ENCODE results near the gene RGS14.

RGS14 gene

DNA sequence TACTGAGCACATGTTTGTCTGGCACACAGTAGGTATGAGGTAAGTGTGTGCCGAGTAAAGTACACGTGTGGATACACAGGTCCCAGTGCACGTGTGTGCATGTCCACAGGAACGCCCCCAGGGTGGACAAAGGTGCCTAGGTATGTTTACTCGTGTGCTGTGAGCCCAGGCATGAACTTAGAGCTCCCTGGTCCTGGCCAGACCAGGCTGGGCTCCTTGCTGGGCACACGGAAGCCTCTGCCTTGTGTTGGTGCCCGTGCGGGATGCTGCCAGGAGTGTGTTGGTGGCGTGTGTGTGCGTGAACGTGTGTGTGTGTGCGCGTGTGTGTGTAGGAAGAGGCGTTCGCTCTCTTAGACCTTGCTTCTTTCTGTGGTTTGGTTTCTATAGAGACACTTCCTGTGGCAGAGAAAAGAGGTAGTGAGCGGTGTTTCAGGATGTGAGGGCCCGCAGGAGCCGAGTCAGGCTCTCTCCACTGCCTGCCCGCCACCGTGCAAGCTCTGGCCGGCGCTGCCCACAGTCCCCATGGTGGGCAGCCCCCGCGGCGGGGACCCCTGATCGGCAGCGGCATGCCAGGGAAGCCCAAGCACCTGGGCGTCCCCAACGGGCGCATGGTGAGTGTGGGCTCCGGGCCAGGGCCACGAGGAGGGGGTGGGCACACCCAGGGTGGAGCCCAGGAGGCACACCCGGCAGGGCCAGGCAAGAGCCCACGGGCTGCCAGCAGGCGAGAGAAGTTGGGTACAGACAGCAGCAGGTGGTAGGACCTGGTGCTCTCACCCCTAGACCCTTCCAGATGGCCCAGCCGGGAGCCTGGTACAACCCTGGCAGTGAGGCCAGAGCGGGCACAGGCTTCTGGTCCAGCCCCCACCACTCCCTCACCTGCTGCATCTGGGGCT, at the start of gene RGS14:
Gene RGS14 (plus strand): TSS at position 466 of the 893 bp plus-strand sequence. CDS start 101 bp downstream, at position 567.
- DNase-seq (ENCODE audit: low spot score): peak; percentile 94

DNA sequence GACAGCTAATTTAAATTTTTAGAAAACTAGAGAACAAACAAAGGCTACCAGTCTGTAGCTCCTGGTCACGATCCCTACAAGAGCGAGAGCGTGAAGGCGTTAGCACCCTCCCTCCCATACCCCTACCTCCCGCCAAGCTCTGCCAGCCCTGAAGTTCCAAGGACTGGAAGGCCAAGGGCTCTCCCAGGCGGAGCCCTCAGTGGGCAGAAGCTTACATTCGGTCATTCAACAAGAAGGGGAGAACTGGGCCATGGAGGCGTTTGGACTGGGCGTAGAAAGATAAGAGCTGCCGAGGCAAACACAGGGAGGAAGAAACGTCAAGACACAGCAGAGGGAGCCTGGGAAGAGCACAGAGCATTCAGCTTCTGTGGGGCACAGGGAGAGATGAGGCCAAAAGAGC, 49.0 kb upstream of the RGS14 start:
- DNase-seq (ENCODE audit: low spot score): peak; percentile 31

GRCh38 chr5:177309351-177310191, 48.2 kb upstream of the RGS14 start:
- DNase-seq (ENCODE audit: low spot score): peak; percentile 88

DNA sequence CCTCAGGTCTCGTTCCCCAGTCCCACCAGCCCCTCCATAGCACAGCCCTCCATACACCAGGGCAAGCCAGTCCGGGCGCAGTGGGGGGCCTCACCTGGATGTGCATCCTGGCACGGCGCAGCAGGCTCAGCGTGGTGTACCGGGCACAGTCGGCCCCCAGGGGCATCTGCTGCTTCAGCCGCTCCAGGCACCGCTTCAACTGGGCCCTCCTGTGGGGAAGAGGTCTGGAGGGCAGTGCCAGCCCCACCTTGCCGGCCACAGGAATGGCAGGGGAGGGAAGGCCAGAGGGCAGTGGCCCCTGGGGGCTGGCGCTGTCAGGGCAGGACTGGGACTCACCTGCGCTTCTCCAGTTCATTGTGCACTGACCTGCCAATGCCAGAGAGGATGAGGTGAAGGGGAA, 47.4 kb upstream of the RGS14 start:
- no peak for DNase-seq (ENCODE audit: low spot score)

DNA sequence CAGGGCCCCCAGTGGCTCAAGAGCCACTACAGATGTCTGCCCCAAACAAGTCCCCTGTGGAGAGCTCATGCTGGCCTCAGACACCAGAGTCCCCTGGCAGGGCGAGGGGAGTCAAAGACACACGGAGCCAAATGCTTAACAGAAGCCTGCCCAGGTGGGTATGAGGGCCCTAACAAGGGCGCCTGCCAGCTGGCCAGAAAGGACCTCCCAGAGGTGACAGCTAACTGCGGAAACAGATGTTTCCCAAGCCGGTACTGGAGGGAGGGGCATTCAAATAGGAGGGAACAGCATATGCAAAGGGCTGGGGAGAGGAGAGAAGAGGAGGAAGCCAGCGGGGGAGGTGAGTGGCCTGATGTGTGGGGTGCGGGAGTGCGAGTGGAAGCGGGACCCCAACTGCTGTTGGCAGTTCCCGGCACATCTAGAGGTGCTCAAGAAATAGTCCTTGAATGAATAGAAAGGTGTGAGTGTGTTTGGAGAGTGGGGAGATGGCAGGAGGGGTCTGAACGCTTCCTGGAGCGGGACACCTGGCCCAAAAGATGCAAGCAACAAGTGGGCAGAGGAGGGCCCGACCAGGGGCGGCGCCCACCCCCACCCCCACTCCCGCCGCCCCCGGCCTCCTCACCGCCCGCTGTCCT, 46.9 kb upstream of the RGS14 start:
- peak; percentile 95 for DNase-seq (ENCODE audit: low spot score)

DNA sequence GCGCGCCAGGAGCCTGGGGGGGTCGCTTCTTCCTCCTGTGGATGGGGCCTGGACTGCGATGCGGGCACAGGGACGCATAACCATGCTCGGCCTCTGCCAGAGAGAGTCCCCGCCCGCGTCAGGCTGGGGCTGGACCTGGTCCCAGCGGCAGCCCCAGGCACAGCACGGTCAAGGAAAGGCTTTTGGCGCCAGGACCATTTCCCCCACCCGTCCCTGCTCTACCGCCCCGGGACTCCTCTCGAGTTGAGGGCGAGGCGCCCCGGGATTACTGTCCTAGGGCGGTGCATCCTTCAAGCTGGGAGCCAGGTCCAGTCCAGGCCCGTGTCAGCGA, 46.4 kb upstream of the RGS14 start:
- DNase-seq (ENCODE audit: low spot score): no peak

DNA sequence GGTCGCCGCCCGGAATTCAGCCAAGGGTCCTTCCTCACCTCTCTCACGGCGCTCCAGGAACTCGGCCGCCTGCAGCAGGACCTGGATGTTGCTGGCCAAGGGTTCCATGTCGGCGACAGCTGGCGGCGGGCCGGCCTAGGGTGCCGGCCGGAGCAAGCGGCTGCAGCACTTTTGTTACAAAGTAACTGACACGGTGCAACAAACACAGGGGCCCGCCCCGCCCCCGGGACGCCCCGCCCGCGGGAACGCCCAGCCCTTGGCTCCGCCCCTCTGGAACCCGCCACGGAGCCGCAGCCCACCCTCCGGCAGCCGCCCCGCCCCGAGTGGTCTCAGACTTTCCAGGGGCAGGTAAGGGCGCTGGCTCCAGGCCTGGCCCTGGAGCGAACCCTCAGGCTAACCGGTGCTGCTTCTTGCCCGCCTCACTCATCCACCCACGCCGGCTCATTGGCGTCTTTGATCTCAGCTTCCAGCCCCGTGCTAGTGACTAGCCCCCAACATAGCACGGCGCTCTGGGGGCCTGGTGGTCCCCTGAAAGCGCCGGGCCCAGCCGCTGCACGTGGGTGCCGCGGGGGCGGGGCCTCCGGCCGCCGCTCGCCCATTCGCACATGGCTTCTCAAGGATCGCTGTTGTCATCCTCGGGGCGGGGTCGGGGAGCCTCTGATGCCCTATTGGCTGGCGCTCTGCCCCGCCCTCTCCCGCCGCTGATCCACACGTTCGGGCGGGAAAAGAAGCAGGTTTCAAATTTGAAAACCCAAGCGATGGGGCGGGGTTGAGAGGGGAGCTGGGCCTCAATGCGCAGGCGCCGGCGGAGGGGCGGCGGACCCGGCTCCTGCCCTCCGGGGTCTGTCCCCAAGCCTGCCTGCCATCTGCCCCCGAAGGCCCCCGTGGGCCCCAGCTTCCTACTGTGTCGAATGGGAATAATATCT, 45.7 kb upstream of the RGS14 start, which contains the start of gene MXD3:
Gene MXD3 (minus strand): TSS at position 176 of the 926 bp plus-strand sequence. CDS start 68 bp downstream, at position 108.
- peak; percentile 98 for DNase-seq (ENCODE audit: low spot score)

DNA sequence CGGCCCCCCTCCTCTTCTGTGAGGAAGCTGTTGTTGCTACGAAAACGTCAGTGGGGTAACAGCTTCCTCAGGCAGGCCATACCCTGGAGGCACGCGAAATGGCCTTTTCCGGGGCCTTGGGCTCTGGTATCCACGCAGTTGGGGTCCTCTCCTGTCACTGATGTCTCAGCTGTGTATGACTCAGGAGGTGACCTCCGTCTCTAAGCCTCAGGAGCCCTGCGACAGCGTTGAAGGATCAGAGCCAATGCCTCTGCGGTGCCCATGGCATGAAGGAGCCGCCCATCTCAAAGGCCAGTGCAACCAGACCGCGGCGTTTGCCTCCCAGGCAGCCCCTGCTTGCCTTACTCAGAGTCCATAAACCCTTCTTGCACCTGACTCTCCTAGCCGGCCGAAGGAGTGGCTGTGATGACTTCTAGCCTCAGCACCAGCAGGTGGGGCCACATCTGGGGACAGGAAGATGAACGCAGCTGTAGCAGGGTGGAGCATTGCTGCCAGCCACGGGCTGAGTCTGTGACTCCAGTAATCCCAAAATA, 45.0 kb upstream of the RGS14 start:
- DNase-seq (ENCODE audit: low spot score): peak; percentile 94

DNA sequence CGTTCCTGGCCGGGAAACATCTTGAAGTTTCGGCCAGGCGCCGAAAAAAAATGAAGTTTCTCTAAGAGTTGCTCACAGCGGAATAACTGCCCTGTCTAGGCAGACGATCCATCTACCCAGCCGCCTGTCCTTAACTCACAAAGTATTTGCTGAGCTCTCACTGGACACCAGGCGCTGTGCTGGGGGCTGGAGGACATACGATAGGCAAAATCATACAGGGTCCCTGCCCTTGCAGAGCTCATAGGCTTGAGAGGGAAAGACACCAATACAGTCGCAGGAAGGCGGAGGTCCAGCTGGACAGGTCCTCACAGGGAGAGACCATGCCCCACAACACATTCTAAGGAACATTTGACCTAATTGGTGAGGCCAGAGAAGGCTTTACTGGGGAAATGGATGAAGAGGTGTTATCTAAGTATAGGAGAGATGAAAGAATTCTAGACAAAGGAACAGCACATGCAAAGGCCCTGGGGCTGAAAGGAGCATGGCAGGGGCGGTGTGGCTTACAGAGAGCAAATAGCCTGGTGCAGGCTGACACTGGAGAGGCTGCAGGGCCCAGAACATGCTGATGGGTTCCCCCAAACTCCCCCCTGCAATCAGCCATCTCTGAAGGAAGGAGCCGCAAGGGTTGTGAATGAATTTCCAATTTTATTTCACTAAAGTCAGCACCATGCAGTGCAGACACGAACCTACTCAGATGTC, 44.0 kb upstream of the RGS14 start:
- no peak for DNase-seq (ENCODE audit: low spot score)

DNA sequence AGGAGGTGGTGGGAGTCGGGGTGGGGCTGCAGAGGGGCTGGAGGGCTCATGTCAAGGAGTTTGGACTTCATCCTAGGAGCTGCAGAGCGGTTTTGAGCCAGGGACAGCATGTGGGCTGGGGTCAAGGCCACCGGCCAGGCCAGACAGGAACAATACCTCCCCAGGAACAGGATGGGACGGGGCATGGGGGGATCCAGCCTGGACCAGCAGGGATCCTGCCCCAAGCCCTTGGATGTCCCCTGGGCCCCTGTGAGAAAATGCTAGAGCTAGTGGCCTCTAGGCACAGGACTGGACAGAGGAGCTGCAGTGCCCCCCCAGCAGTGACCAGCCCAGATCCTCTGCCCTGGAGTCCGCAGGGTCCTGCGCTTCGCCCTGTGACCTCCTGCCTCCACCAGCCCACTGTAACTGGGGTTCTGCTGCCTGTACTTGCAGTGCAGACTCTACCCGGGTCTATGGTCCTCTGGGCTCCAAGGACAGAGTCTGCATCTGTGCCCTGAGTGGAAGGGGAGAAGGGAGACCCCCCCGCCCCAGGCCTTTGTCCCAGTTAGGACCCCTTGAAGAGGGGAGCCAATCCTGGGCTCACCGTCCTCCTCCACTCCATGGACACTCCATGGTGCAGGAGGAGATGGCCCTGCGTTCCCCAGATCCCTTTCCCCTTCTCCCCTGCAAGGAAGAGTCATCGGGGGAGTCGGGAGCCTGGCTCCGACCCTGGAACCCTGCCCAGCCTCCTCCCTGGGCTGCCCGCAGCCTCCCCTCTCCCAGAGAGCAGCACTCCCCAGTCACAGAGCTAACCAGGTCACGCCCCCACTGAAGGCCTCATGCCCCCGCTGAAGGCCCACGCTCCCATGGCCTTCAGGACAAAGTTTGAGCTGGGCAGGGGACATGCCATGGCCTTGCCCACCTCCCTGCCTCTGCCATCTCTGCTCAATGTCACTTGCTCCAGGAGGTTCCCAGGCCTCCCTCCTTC, 43.1 kb upstream of the RGS14 start:
- no peak for DNase-seq (ENCODE audit: low spot score)

DNA sequence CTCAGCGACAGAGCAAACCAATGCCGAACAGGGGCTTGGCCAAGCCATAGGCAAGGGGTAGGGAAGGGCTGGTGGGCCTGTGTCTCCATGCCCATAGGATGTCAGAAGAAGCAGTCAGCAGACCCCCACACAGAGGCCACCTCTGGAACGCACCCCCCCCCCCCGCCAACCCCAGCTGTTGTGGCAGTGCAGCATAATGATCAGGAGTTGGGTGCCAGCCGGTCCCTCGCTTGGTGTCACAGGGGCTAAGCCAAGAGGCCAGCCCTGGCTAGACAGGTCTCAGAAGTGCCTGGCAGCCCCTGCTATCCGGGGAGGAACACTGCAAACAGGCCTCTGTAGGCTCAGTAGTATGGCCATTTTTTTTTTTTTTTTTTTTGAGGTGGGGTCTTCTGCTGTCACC, 42.3 kb upstream of the RGS14 start:
- no peak for DNase-seq (ENCODE audit: low spot score)

- no peak for DNase-seq (ENCODE audit: low spot score)
Observed at GRCh38 chr5:177316005-177316404, 41.7 kb upstream of the RGS14 start.

DNA sequence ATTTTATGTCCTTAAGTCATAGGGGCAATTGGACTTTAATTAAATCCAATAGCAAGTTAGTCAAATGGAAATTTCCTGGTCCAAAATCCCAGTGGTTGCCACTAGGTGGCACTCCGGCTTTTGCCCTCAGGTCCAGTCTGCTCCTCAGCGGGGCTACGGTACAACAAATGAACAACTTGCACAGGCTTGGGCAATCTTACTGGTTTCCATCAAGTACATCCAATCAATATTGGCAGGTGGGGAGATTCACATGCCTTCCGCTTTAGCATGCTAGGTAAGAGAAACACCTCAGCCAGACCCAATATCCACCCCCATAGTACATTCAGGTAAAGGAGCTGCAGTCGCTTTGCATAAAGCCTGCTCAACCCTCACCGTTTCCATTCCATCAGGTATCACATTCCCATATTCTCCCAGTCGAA, 39.8 kb upstream of the RGS14 start:
- DNase-seq (ENCODE audit: low spot score): peak; percentile 89

GRCh38 chr5:177319913-177320588, 37.7 kb upstream of the RGS14 start:
- DNase-seq (ENCODE audit: low spot score): no peak

GRCh38 chr5:177320879-177321278, 36.8 kb upstream of the RGS14 start:
- DNase-seq (ENCODE audit: low spot score): peak; percentile 36

GRCh38 chr5:177325868-177326381, 31.8 kb upstream of the RGS14 start:
- no peak for DNase-seq (ENCODE audit: low spot score)

DNA sequence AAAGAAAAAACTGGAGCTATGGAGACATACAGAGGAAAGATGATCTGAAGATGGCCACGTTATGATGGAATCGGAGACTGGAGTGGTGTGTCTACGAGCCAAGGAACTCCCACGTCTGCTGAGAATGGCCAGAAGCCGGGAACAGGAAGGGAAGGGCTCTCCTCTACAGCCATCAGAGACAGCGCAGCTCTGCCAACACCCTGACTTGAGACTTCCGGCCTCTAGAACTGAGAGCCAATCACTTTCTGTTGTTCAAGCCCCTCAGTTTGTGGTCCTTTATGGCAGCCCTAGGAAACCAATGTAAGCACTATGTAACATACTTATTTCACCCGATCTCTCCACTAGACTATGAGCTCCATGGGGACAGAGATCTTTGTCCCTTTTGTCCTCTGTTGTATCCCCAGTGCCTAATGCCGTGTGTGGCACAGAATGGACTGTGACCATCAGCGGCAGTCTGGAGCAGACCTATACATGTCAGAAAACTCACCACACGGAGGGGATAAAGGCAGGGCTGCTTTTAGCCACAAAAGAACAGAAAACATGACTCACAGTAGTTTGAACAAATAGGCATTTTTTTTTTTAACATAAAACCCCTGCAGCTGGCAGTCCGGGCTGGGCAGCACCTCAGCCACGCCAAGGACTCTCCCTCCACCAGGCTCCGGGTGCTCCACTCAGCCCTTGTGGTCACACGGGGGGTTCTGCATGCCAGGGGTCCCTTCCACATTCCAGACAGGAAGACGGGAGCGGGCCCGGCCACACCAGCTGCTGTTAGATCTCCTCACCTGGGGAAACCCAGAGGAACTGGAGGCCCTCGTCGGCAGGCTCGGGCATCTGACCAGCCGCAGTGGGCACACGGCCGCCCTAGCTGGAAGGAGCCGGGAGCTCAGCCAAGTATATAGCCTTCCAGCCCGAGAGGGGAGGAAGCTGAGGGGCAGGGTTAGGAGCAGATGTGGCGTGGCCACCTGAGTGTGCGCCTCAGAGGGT, 29.9 kb upstream of the RGS14 start:
- DNase-seq (ENCODE audit: low spot score): no peak
